HepG2 (cell line): Measurements from ENCODE around the gene MUC13. TPM values are rescaled to one million over a fixed set of nuclear protein-coding genes. Genes with fewer than 3 reads are reported as not detected.
A peak's percentile ranks its signal among the peaks of the same experiment; 100 is the strongest.

Experiments
- BCLAF1 ChIP-seq: fragments of 450-650 bp; IDR thresholded peaks from 2 replicates; pipeline ENCODE4 v1.6.1; 2017; ENCODE audit warnings: mild to moderate bottlenecking
- CENPT ChIP-seq: sonication (generic); formaldehyde crosslinking; IDR thresholded peaks from 2 replicates; pipeline ENCODE4 v1.8.0; 2022; ENCODE audit warnings: low read depth, mild to moderate bottlenecking, moderate library complexity, missing genetic modification reagents
- CHCHD3 ChIP-seq: sonication (generic); formaldehyde crosslinking; IDR thresholded peaks from 2 replicates; pipeline ENCODE4 v1.8.0; 2022; ENCODE audit warnings: mild to moderate bottlenecking, missing genetic modification reagents, moderate library complexity
- ELF4 ChIP-seq: sonication (generic); formaldehyde crosslinking; IDR thresholded peaks from 2 replicates; pipeline ENCODE4 v1.5.0; 2020; ENCODE audit warnings: missing genetic modification reagents, mild to moderate bottlenecking, moderate library complexity, borderline replicate concordance
- FOXM1 ChIP-seq: sonication (generic); formaldehyde crosslinking; IDR thresholded peaks from 2 replicates; pipeline ENCODE4 v1.5.0; 2020; ENCODE audit warnings: missing genetic modification reagents
- HNF1A ChIP-seq, 2 experiments: sonication (generic) in 1 of 2; formaldehyde crosslinking in 1 of 2; IDR thresholded peaks; 2 replicates each; pipeline versions ENCODE4 v1.4.0 to v1.6.1; 2016 to 2020; ENCODE audit warnings: borderline replicate concordance in 1 of 2, low read depth in 1 of 2, mild to moderate bottlenecking in 1 of 2, missing genetic modification reagents in 1 of 2
- MZF1 ChIP-seq: sonication (generic); formaldehyde crosslinking; IDR thresholded peaks from 2 replicates; pipeline ENCODE4 v1.8.1; 2023; ENCODE audit warnings: mild to moderate bottlenecking, missing genetic modification reagents, borderline replicate concordance
- NFE2L1 ChIP-seq: sonication (generic); formaldehyde crosslinking; IDR thresholded peaks from 2 replicates; pipeline ENCODE4 v1.4.0; 2020; ENCODE audit warnings: missing genetic modification reagents, mild to moderate bottlenecking, borderline replicate concordance
- NFE2L2 ChIP-seq: fragments of 150-350 bp; IDR thresholded peaks from 2 replicates; pipeline ENCODE4 v1.6.1; 2014; ENCODE audit warnings: low read length
- NR2C2 ChIP-seq: sonication (generic); formaldehyde crosslinking; IDR thresholded peaks from 2 replicates; pipeline ENCODE4 v1.4.0; 2020; ENCODE audit warnings: missing genetic modification reagents, mild to moderate bottlenecking, moderate library complexity, borderline replicate concordance
- POGK ChIP-seq: sonication (generic); formaldehyde crosslinking; conservative IDR thresholded peaks from 2 replicates; pipeline ENCODE4 v1.8.0; 2022; ENCODE audit warnings: mild to moderate bottlenecking, moderate library complexity, missing genetic modification reagents
- SMAD9 ChIP-seq: sonication (generic); formaldehyde crosslinking; IDR thresholded peaks from 2 replicates; pipeline ENCODE4 v1.5.1; 2020; ENCODE audit warnings: mild to moderate bottlenecking, missing genetic modification reagents
- SP1 ChIP-seq, 2 experiments: fragments of 450-650 bp in 1 of 2; sonication (generic) in 1 of 2; formaldehyde crosslinking in 1 of 2; IDR thresholded peaks; 2 replicates each; pipeline versions ENCODE4 v1.4.0 to v1.6.1; 2016 to 2020; ENCODE audit warnings: missing genetic modification reagents in 1 of 2
- ZFP1 ChIP-seq: IDR thresholded peaks from 2 replicates; pipeline ENCODE4 v1.6.1; 2016
- ZNF180 ChIP-seq: sonication (generic); formaldehyde crosslinking; IDR thresholded peaks from 2 replicates; pipeline ENCODE4 v1.4.0; 2020; ENCODE audit warnings: low read depth, missing genetic modification reagents, borderline replicate concordance
- ZNF264 ChIP-seq: sonication (generic); formaldehyde crosslinking; IDR thresholded peaks from 2 replicates; pipeline ENCODE4 v1.4.0; 2020; ENCODE audit warnings: missing genetic modification reagents
- ZNF326 ChIP-seq: sonication (generic); formaldehyde crosslinking; IDR thresholded peaks from 2 replicates; pipeline ENCODE4 v1.4.0; 2020; ENCODE audit warnings: missing genetic modification reagents, borderline replicate concordance
- ZNF670 ChIP-seq: sonication (generic); formaldehyde crosslinking; IDR thresholded peaks from 2 replicates; pipeline ENCODE4 v1.8.0; 2022; ENCODE audit warnings: mild to moderate bottlenecking, missing genetic modification reagents, borderline replicate concordance
- ZNF7 ChIP-seq: IDR thresholded peaks from 2 replicates; pipeline ENCODE4 v1.6.1; 2016; ENCODE audit warnings: missing biosample characterization, missing genetic modification reagents
- ZNF839 ChIP-seq: sonication (generic); formaldehyde crosslinking; IDR thresholded peaks from 2 replicates; pipeline ENCODE4 v1.4.0; 2020; ENCODE audit warnings: missing genetic modification reagents, mild to moderate bottlenecking, borderline replicate concordance
- polyA plus RNA-seq, 8 experiments: library from polyadenylated mRNA; depleted of rRNA in 3 of 8; stranded (reverse) in 7 of 8; unstranded in 1 of 8; fragments of >200 nt; fragmentation: Illumina TruSeq in 4 of 8; extraction: Trizol in 4 of 8; gene quantifications; 2 replicates each; pipeline versions ENCODE4 v1.2.1 to v1.2.3, GENCODE V29; 2011 to 2016; ENCODE audit warnings: low read depth in 4 of 8, missing spikeins in 1 of 8, mixed read lengths in 1 of 8; ENCODE audit not compliant: insufficient read depth in 1 of 8
- total RNA-seq, 5 experiments: library from RNA; depleted of rRNA; stranded (reverse); fragments of >200 nt; fragmentation: Illumina TruSeq; extraction: Trizol; gene quantifications; 2 replicates each; pipeline ENCODE4 v1.2.3, GENCODE V29; 2016; ENCODE audit warnings: low read depth in 1 of 5

The MUC13 gene
- total and polyA plus RNA-seq, 2 of the 13 experiments (the other 11 are each of a cell fraction or from before 2014, with no cell fraction given), result 0.04 to 1.2 TPM

GRCh38 chr3:124886168-124887056, 48.1 kb downstream of the MUC13 start (continued):
- no peak; the same call in 1 of the 2 replicates for TF ChIP-seq NR2C2 (CRISPR knock-in tag)
- no peak for TF ChIP-seq HNF1A (IDR thresholded peaks at IDR 0.05; ENCODE audit: low read depth)
- TF ChIP-seq HNF1A (CRISPR knock-in tag; IDR thresholded peaks at IDR 0.05; ENCODE audit: borderline replicate concordance), result peak; percentile 28; the same call in 1 of the 2 replicates
- TF ChIP-seq POGK, result peak; percentile 20
- TF ChIP-seq ZNF264 (CRISPR knock-in tag), result no peak
- TF ChIP-seq FOXM1 (CRISPR knock-in tag), result no peak
- TF ChIP-seq ZNF839 (CRISPR knock-in tag), result no peak
- TF ChIP-seq NFE2L2, result no peak
- no peak for TF ChIP-seq ZNF326 (CRISPR knock-in tag)
- TF ChIP-seq ZNF180 (CRISPR knock-in tag), result no peak
- no peak for TF ChIP-seq ZFP1 (CRISPR knock-in tag)
- no peak for TF ChIP-seq CENPT (CRISPR knock-in tag)
- no peak for TF ChIP-seq BCLAF1
- no peak for TF ChIP-seq ZNF670
- no peak for TF ChIP-seq ELF4 (CRISPR knock-in tag)
- no peak for TF ChIP-seq SP1 (IDR thresholded peaks at IDR 0.05)
- TF ChIP-seq SP1 (CRISPR knock-in tag; IDR thresholded peaks at IDR 0.05), result no peak
- TF ChIP-seq MZF1, result no peak
- TF ChIP-seq CHCHD3, result 0 out of 2 replicates have a peak, but pooled peaks have one; percentile 15
- TF ChIP-seq NFE2L1, result no peak
- TF ChIP-seq SMAD9 (CRISPR knock-in tag), result no peak
- no peak for TF ChIP-seq ZNF7 (CRISPR knock-in tag)
